GM12878 (cell line): ENCODE results near the gene PRRX2. TPM values are rescaled to one million over a fixed set of nuclear protein-coding genes. Genes with fewer than 3 reads are reported as not detected.

Experiments used
- ATAC-seq: fragments of 200-7000 bp; cut with Tn5 transposase; 3 replicates; pipeline ENCODE4 v1.9.1; 2020; ENCODE audit warnings: mild to moderate bottlenecking, moderate library complexity
- BruUV-seq: library from RNA; stranded (reverse); fragments of 400-500 nt; replicated peaks from 2 replicates; lab custom pipeline; 2021; lab: Mats Ljungman, UMichigan
- CTCF ChIA-PET: fragments of 300-600 bp; sonication (Branson Sonifier 250); formaldehyde crosslinking; extraction: SDS; loops from one replicate; lab custom pipeline; 2021; ENCODE audit warnings: inconsistent platforms; lab: Yijun Ruan, JAX
- POLR2A ChIA-PET: fragments of 350-600 bp; formaldehyde crosslinking; extraction: SDS; loops from one replicate; lab custom pipeline; 2021; ENCODE audit warnings: inconsistent platforms; lab: Charles Lee
- RAD21 ChIA-PET: fragments of 300-600 bp; sonication (Branson Sonifier 250); formaldehyde crosslinking; loops from one replicate; lab custom pipeline; 2023; ENCODE audit warnings: antibody characterized with exemption; ENCODE audit not compliant: unreplicated experiment; lab: Charles Lee
- SMC1A ChIA-PET: fragments of 300-600 bp; sonication (Branson Sonifier 250); formaldehyde crosslinking; loops from one replicate; lab custom pipeline; 2023; ENCODE audit not compliant: unreplicated experiment, uncharacterized antibody; lab: Charles Lee
- DNase-seq: peaks from one replicate; pipeline ENCODE4 v3.0.0-alpha.2; 2011; ENCODE audit warnings: low read depth, low spot score
- FAIRE-seq: peaks from 3 replicates; lab custom pipeline; 2011; peaks lifted over from hg19 to GRCh38; lab: Jason Lieb, UNC
- H2AFZ ChIP-seq: 2 replicates; pipeline ENCODE4 v1.6.0; 2011; ENCODE audit warnings: low read depth, low read length, control low read depth; ENCODE audit not compliant: control insufficient read depth
- H3K27ac ChIP-seq: 2 replicates; pipeline ENCODE4 v1.5.1; 2011; ENCODE audit warnings: control low read depth; ENCODE audit not compliant: control insufficient read depth, insufficient read depth
- H3K27me3 ChIP-seq, 2 experiments: replicated peaks in 1 of 2; 2 replicates each; pipeline versions ENCODE4 v1.6.0 to v1.6.1; 2011; ENCODE audit warnings: low read length in 1 of 2; ENCODE audit not compliant: control insufficient read depth in 2 of 2, insufficient read depth in 2 of 2
- H3K36me3 ChIP-seq, 2 experiments: 2 replicates each; pipeline ENCODE4 v1.5.1; 2011; ENCODE audit warnings: low read length in 1 of 2; ENCODE audit not compliant: control insufficient read depth in 2 of 2, insufficient read depth in 2 of 2
- H3K4me1 ChIP-seq: 2 replicates; pipeline ENCODE4 v1.6.1; 2011; ENCODE audit warnings: mild to moderate bottlenecking, low read length, moderate library complexity, mixed read lengths; ENCODE audit not compliant: control insufficient read depth, insufficient read depth
- H3K4me2 ChIP-seq: 2 replicates; pipeline ENCODE4 v1.6.0; 2011; ENCODE audit warnings: control low read depth; ENCODE audit not compliant: control insufficient read depth, insufficient read depth
- H3K4me3 ChIP-seq: fragments of 200-600 bp; sonication (generic); 2 replicates; pipeline ENCODE4 v1.5.1; 2016
- H3K79me2 ChIP-seq: 2 replicates; pipeline ENCODE4 v1.6.0; 2011; ENCODE audit warnings: low read length; ENCODE audit not compliant: control insufficient read depth, insufficient read depth
- H3K9ac ChIP-seq: 2 replicates; pipeline ENCODE4 v1.8.0; 2011; ENCODE audit warnings: low read length, control low read depth, mixed read lengths; ENCODE audit not compliant: control insufficient read depth, insufficient read depth
- H3K9me3 ChIP-seq: replicated peaks from 3 replicates; pipeline ENCODE4 v1.5.1; 2011; ENCODE audit warnings: mild to moderate bottlenecking, low read length; ENCODE audit not compliant: control insufficient read depth, insufficient read depth
- H4K20me1 ChIP-seq: 2 replicates; pipeline ENCODE4 v1.6.0; 2011; ENCODE audit not compliant: control insufficient read depth, insufficient read depth
- BCL11A ChIP-seq: IDR thresholded peaks from 2 replicates; pipeline ENCODE4 v1.6.1; 2011; ENCODE audit warnings: low read depth, low read length
- JUNB ChIP-seq: IDR thresholded peaks from 2 replicates; pipeline ENCODE4 v1.6.1; 2016; ENCODE audit warnings: antibody characterized with exemption, mild to moderate bottlenecking
- KDM1A ChIP-seq: fragments of 200-600 bp; sonication (generic); IDR thresholded peaks from 2 replicates; pipeline ENCODE4 v1.6.1; 2016; ENCODE audit warnings: borderline replicate concordance
- RBBP5 ChIP-seq: fragments of 200-600 bp; sonication (generic); conservative IDR thresholded peaks from 2 replicates; pipeline ENCODE4 v1.6.1; 2016
- STAT1 ChIP-seq: fragments of 450-650 bp; conservative IDR thresholded peaks from 2 replicates; pipeline ENCODE4 v1.6.1; 2014; ENCODE audit warnings: antibody characterized with exemption, mild to moderate bottlenecking
- SUPT20H ChIP-seq: IDR thresholded peaks from 2 replicates; pipeline ENCODE4 v1.6.1; 2011; ENCODE audit warnings: low read depth, mild to moderate bottlenecking, low read length, moderate library complexity, borderline replicate concordance; ENCODE audit not compliant: control insufficient read depth
- YBX1 ChIP-seq: fragments of 450-650 bp; IDR thresholded peaks from 2 replicates; pipeline ENCODE4 v1.6.1; 2016; ENCODE audit warnings: antibody characterized with exemption
- WGBS: methylation state at CpG from one replicate; pipeline ENCODE4 v1.1.6; 2016; ENCODE audit warnings: low lambda C conversion rate; ENCODE audit not compliant: insufficient replicate concordance, insufficient coverage; ENCODE audit errors: missing lambda C conversion rate; 5-methylcytosine and 5-hydroxymethylcytosine counted together
- in situ Hi-C: fragments of 300-500 bp; cut with MboI; formaldehyde crosslinking; loops from 9 replicates; pipeline ENCODE4 v1.14.3; 2018; ENCODE audit warnings: mixed read lengths
- intact Hi-C: fragments of 100-400 bp; cut with micrococcal nuclease; formaldehyde crosslinking; loops from one replicate; pipeline ENCODE4 v1.14.2; 2022; ENCODE audit not compliant: unreplicated experiment
- polyA plus RNA-seq, 11 experiments: library from polyadenylated mRNA; depleted of rRNA in 4 of 11; unstranded in 6 of 11; stranded (reverse) in 5 of 11; fragments of >200 nt; fragmentation: Nextera tagmentation in 4 of 11; fragmentation: Illumina TruSeq in 1 of 11; extraction: Ambion mirVana in 4 of 11; extraction: Trizol in 1 of 11; gene quantifications; 1 replicate in 1 of 11; 2 replicates in 10 of 11; pipeline versions ENCODE4 v1.2.1 to v1.2.3, GENCODE V29; 2011 to 2016; ENCODE audit warnings: inconsistent platforms in 2 of 11, missing spikeins in 2 of 11, low read depth in 1 of 11
- total RNA-seq, 4 experiments: library from RNA; depleted of rRNA in 3 of 4; stranded (reverse); fragments of >200 nt in 3 of 4; fragmentation: Illumina TruSeq in 1 of 4; extraction: Trizol in 1 of 4; gene quantifications; 2 replicates each; pipeline versions ENCODE4 v1.2.1 to v1.2.3, GENCODE V29; 2013 to 2021
- TF ChIP-seq, protein P1 (sequence below): IDR thresholded peaks from 2 replicates; pipeline ENCODE4 v1.6.1; 2012; ENCODE audit warnings: low read depth, low read length, improper control_type of control experiment
- TF ChIP-seq, protein P2 (sequence below): fragments of 450-650 bp; conservative IDR thresholded peaks from 2 replicates; pipeline ENCODE4 v1.6.1; 2017; ENCODE audit warnings: mild to moderate bottlenecking, moderate library complexity
- TF ChIP-seq, protein P3 (sequence below): IDR thresholded peaks from 2 replicates; pipeline ENCODE4 v1.6.1; 2011; ENCODE audit warnings: low read depth, low read length, improper control_type of control experiment, borderline replicate concordance
- TF ChIP-seq, protein P4 (sequence below): fragments of 450-650 bp; IDR thresholded peaks from 2 replicates; pipeline ENCODE4 v1.6.1; 2016; ENCODE audit warnings: mild to moderate bottlenecking, moderate library complexity, borderline replicate concordance
- TF ChIP-seq, protein P5 (sequence below): IDR thresholded peaks from 2 replicates; pipeline ENCODE4 v1.6.1; 2011; ENCODE audit warnings: mild to moderate bottlenecking, low read depth, low read length, moderate library complexity; ENCODE audit not compliant: insufficient replicate concordance

PRRX2 gene
- total and polyA plus RNA-seq, 10 of the 15 experiments (the other 5 are each of a cell fraction or from before 2014, with no cell fraction given), result not detected

DNA sequence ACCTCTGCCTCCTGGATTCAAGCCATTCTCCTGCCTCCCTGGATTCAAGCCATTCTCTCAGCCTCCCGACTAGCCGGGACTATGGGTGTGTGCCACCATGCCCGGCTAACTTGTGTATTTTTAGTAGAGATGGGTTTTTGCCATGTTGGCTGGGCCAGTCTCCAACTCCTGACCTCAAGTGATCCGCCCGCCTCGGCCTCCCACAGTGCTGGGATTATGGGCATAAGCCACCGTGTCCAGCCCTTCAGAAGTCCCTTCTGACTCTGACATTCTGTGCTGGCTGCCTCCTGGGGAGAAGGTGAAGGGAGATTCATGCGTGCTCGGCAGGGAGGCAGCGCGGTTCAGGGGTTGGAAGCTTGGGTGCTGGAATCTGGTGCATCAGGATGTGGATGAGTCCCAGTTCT is 28.8 kb downstream of the PRRX2 start:
- Histone ChIP-seq H3K9ac (no peak overlapping the region), H3K79me2 (no peaks in the 10 kb centered on the region), H4K20me1 (no peaks in the 10 kb centered on the region), H3K36me3 (no peaks in the 10 kb centered on the region), H3K4me3 (no peak overlapping the region), H3K4me1 (no peaks in the 10 kb centered on the region), H3K27ac (no peak overlapping the region), H2AFZ (no peak overlapping the region), H3K4me2 (no peak overlapping the region), H3K27me3 (peaks cover 0 to 9% of the 10 kb centered on the region in 2 experiments), H3K9me3 (no peaks in the 10 kb centered on the region)
- intact Hi-C loops, result no loop called here
- RAD21 ChIA-PET, result no interaction called here
- ATAC-seq (no peak), FAIRE-seq (no peak), DNase-seq (no peak)
- BruUV-seq, result no TSS peak
- CTCF ChIA-PET, result no interaction called here
- 52% methylated on average over 11 of the region's 11 CpGs for WGBS
- TF ChIP-seq JUNB (no peak), RBBP5 (no peak), YBX1 (no peak), BCL11A (no peak), STAT1 (no peak), KDM1A (no peak), SUPT20H (no peak)
- TF ChIP-seq, protein P1, sequence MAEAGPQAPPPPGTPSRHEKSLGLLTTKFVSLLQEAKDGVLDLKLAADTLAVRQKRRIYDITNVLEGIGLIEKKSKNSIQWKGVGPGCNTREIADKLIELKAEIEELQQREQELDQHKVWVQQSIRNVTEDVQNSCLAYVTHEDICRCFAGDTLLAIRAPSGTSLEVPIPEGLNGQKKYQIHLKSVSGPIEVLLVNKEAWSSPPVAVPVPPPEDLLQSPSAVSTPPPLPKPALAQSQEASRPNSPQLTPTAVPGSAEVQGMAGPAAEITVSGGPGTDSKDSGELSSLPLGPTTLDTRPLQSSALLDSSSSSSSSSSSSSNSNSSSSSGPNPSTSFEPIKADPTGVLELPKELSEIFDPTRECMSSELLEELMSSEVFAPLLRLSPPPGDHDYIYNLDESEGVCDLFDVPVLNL, result no peak
- TF ChIP-seq, protein P2, sequence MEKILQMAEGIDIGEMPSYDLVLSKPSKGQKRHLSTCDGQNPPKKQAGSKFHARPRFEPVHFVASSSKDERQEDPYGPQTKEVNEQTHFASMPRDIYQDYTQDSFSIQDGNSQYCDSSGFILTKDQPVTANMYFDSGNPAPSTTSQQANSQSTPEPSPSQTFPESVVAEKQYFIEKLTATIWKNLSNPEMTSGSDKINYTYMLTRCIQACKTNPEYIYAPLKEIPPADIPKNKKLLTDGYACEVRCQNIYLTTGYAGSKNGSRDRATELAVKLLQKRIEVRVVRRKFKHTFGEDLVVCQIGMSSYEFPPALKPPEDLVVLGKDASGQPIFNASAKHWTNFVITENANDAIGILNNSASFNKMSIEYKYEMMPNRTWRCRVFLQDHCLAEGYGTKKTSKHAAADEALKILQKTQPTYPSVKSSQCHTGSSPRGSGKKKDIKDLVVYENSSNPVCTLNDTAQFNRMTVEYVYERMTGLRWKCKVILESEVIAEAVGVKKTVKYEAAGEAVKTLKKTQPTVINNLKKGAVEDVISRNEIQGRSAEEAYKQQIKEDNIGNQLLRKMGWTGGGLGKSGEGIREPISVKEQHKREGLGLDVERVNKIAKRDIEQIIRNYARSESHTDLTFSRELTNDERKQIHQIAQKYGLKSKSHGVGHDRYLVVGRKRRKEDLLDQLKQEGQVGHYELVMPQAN, result no peak
- TF ChIP-seq, protein P3, sequence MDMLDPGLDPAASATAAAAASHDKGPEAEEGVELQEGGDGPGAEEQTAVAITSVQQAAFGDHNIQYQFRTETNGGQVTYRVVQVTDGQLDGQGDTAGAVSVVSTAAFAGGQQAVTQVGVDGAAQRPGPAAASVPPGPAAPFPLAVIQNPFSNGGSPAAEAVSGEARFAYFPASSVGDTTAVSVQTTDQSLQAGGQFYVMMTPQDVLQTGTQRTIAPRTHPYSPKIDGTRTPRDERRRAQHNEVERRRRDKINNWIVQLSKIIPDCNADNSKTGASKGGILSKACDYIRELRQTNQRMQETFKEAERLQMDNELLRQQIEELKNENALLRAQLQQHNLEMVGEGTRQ, result no peak
- TF ChIP-seq, protein P4, sequence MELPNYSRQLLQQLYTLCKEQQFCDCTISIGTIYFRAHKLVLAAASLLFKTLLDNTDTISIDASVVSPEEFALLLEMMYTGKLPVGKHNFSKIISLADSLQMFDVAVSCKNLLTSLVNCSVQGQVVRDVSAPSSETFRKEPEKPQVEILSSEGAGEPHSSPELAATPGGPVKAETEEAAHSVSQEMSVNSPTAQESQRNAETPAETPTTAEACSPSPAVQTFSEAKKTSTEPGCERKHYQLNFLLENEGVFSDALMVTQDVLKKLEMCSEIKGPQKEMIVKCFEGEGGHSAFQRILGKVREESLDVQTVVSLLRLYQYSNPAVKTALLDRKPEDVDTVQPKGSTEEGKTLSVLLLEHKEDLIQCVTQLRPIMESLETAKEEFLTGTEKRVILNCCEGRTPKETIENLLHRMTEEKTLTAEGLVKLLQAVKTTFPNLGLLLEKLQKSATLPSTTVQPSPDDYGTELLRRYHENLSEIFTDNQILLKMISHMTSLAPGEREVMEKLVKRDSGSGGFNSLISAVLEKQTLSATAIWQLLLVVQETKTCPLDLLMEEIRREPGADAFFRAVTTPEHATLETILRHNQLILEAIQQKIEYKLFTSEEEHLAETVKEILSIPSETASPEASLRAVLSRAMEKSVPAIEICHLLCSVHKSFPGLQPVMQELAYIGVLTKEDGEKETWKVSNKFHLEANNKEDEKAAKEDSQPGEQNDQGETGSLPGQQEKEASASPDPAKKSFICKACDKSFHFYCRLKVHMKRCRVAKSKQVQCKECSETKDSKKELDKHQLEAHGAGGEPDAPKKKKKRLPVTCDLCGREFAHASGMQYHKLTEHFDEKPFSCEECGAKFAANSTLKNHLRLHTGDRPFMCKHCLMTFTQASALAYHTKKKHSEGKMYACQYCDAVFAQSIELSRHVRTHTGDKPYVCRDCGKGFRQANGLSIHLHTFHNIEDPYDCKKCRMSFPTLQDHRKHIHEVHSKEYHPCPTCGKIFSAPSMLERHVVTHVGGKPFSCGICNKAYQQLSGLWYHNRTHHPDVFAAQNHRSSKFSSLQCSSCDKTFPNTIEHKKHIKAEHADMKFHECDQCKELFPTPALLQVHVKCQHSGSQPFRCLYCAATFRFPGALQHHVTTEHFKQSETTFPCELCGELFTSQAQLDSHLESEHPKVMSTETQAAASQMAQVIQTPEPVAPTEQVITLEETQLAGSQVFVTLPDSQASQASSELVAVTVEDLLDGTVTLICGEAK, result no peak
- TF ChIP-seq, protein P5, sequence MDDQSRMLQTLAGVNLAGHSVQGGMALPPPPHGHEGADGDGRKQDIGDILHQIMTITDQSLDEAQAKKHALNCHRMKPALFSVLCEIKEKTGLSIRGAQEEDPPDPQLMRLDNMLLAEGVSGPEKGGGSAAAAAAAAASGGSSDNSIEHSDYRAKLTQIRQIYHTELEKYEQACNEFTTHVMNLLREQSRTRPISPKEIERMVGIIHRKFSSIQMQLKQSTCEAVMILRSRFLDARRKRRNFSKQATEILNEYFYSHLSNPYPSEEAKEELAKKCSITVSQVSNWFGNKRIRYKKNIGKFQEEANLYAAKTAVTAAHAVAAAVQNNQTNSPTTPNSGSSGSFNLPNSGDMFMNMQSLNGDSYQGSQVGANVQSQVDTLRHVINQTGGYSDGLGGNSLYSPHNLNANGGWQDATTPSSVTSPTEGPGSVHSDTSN, result no peak
- SMC1A ChIA-PET, result no interaction called here
- in situ Hi-C loops, result no loop called here
- POLR2A ChIA-PET, result no interaction called here
